Limb (tissue), 2 donors: Measurements from ENCODE around the gene LRRC14B.
A peak's percentile ranks its signal among the peaks of the same experiment; 100 is the strongest.

Experiments used
- DNase-seq, 2 donors: peaks; one replicate each; pipeline ENCODE4 v3.0.0-alpha.2; 2016; ENCODE audit errors: extremely low spot score in 2 of 2

The LRRC14B gene

GRCh38 chr5:191949-192690 lies 825 bp downstream of the LRRC14B start:
- DNase-seq = no peak

GRCh38 chr5:192691-192969 lies 1.3 kb downstream of the LRRC14B start:
- no peak for DNase-seq

- no peak for DNase-seq
Measured at GRCh38 chr5:192970-193831, 1.9 kb downstream of the LRRC14B start.

GRCh38 chr5:194102-194501 lies 2.8 kb downstream of the LRRC14B start:
- DNase-seq = no peak

DNA sequence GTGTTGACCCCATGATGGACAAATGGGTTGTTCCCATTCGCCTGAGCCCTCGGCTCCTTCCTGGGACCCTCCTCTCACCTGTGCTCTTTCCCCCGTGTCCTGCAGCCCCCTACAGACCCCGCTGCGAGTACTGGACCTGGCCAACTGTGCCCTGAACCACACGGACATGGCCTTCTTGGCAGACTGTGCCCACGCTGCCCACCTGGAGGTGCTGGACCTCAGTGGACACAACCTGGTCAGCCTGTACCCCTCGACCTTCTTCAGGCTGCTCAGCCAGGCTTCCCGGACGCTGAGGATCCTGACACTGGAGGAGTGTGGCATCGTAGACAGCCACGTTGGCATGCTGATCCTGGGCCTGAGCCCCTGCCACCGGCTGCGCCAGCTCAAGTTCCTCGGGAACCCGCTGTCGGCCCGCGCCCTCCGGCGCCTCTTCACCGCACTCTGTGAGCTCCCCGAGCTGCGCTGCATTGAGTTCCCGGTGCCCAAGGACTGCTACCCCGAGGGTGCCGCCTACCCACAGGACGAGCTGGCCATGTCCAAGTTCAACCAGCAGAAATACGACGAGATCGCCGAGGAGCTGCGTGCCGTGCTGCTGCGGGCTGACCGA lies 3.4 kb downstream of the LRRC14B start:
- no peak for DNase-seq

DNA sequence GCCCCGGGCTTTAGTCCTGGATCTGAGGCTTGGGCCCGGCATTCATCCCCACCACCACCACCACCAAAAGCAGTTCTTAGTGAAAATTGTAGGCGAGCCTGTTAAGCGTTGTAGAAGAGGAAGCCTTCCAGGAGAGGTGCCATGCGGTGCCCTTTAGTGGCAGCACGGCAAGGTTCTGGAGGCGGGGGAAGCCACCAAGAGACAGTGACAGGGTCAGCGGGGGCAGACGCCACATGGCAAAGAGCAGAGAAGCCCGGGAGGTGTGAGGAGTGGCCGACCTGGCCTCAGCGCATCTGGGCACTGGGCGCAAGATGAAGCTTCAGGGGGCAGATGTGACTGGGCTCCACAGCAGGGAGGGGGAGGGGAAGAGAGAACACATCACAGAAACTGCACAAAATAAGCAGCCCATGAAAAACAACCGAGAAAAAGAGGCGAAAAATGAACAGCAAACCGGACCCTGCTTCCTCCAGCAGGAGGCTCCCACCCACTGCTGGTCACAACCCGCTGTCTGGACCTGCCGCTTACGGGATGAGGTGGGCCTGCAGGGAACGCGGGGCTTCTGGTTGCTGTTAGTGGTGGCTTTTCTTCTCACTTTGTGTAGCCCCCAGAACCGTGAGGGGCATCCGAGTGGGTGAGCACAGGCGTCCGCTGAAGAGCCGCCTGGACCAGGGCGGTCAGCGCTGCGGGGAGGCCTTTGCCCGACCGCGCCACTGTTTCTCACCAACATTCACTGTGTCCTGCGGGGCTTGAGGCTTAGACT lies 4.3 kb downstream of the LRRC14B start:
- peak in 1 of 2 donors; percentile 24 for DNase-seq

GRCh38 chr5:196350-196749 lies 5.1 kb downstream of the LRRC14B start:
- peak in 1 of 2 donors; percentile 31 for DNase-seq

DNA sequence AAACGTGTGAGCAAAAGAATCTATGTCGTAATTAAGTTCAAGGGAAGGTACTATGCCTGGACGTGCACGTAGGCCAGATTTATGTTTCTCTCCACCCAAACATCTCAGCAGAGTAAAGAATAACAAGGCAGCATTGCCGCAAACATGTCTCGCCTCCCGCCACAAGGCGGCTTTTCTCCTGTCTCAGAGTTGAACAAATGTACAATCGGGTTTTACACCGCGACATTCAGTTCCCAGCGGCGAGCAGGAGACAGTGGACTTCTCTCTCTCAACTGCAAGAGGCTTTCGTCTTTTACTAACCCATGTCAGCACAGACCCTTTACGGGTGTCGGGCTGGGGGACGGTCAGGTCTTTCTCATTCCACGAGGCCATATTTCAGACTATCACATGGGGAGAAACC lies 5.7 kb downstream of the LRRC14B start:
- DNase-seq = peak in 1 of 2 donors; percentile 69

DNA sequence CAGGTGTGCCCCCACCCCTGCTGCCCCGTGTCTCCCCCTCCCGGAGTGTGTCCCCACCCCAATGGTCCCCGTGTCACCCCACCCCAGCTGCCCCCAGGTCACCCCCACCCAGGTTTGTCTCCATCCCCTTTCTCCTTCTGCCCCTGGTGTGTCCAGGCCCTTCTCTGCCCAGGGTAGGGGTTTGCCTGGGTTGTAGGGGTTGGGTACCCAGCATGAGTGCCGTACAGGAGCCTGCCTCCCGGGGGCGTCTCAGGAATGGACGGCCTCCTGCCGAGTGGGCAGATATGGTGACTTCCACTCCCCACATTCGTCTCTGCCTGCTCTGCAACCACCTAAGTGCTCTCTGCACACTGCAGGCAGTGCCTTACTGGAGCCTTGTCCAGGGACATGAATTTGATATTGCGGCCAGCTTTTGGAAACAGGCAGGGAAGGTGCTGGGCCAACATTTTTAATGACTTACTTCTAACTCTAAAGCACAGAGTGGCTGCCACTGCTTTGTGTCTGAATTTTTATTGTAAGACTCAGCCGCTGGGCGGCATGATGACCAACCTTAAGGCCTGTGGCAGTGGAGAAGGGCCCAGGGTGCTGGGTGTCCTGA lies 6.7 kb downstream of the LRRC14B start:
- DNase-seq = no peak

DNA sequence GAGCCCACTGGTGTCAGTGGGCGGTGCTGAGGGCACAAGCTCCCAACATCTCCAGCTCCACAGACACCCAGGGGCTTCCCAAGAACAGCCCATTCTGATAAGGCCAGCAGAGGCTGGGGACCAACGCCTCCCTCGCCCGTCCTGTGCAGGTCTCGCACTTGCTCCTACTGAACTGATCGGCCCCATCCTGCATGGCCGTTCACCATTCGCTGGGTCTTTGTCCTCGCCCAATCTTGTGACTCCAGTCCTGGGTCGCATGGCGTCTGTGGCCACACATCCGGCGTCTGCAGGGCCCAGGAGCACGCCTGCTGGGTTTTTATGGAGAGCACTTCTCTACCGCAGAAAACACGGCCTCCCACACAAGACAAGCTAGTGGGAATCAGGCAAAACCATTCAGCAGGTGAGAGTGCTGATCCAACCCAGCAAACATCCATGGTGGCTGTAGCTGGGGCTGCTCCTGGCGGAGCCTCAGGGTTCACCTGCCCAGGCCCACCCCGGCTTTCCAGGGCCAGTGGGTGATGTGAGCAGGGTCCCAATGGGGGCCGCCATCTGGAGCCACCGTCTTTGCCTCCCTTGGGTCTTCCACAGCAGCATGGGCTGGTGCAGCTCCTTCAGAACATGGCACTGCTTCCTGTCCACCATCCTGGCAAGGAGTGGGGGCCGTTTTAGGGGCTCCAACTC lies 7.4 kb downstream of the LRRC14B start:
- DNase-seq = no peak

DNA sequence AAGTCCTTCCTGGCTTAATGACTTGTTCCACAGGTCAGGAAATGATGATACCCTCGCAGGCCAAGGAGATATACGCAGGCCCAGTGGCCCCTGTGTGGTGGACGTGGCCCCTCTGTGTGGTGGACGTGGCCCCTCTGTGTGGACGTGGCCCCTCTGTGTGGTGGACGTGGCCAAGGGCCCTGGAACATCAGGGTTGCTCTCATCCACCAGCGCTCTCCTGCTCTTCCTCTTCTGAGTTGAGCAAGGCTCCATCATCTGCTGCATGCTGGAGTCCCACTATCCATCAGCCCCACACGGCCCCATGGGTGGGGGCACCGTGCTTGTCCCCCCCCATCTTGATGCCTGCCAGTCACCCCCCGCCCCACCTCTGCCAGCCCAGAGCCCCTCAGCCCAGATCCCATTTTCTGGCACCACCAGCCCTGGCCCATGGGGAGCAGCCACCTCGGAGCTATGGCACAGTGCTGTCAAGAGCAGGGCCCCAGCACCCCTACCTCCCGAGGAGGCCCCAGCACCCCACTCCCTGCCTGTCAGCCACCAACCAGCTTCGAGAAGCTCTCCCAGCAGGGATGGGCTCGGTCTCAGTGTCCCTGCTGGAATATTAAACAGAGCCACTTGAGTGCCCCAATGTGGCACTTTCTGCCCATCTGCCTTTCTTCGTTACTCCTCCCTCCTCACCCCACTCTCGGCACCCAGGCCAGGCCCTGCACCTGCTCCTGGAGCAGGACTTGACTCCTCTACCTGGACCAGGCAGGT lies 8.1 kb downstream of the LRRC14B start:
- no peak for DNase-seq

DNA sequence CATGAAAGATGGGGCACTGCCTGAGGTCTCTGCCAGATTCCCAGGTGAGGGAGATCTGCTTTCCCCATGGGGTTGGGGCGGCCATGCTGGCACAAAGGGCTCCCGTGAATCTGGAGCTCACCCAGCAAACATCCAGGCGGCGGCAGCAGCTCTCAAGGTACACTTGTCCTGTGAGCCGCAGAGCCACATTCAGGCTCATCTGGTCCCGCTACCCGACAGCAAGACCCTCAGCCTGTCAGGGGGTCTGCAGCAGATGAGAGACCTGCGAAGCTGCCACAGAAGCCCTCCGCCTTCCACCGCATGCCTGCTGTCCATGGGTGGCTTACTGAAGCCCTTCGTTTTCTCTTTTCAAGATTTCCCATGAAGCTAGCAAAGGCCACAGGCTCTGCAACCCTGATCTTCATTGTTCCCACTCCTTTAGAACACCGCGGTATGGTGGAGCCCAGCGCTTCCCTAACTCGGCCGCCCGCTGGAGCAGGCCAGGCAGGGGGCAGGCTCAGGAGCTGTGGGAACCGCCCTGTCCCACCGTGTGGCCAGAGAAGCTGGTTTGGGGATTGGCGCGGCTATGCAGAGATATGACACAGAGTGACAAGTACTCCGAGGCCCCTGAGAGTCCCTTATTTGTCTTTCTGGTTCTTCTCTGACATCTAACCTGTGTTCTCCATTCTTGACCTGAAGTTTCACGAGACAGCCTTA lies 8.8 kb downstream of the LRRC14B start:
- DNase-seq = no peak

- DNase-seq = no peak
Measured at GRCh38 chr5:200985-201384, 9.7 kb downstream of the LRRC14B start.

GRCh38 chr5:201672-202071 lies 10.4 kb downstream of the LRRC14B start:
- no peak for DNase-seq

DNA sequence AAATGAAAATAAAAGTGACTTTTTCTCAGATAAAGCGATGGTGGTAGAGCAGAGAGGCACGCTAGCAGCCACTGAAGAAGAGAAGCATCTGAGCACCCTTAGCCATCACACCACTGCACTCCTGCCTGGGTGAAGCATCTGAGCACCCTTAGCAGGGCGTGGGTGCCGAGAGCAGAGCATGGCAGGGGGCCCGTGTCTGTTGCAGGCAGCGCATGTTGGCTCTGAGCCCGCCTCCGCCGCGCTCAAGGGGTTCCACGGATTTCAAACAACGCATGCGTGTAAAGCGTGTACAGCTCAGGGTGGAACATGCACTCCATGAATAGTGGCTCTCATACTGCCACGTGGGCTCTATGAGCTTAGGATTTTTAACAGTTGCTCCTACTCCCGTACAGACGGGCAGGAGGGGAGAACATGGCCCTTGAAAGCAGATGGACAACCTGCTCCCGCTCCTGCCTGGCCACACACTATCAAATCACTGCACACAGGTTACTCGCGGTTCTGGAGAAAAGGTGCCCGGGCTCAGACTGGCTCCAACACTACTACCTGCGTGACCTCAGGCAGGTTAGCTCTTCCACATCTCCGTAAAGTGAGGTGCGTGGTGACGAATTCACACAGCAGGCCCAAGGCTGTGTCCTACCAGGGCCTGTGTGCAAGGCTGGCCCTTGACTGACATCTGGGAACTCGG lies 12.1 kb downstream of the LRRC14B start:
- no peak for DNase-seq

GRCh38 chr5:204001-204400 lies 12.7 kb downstream of the LRRC14B start:
- DNase-seq = no peak

GRCh38 chr5:204462-204861 lies 13.2 kb downstream of the LRRC14B start:
- DNase-seq = no peak

DNA sequence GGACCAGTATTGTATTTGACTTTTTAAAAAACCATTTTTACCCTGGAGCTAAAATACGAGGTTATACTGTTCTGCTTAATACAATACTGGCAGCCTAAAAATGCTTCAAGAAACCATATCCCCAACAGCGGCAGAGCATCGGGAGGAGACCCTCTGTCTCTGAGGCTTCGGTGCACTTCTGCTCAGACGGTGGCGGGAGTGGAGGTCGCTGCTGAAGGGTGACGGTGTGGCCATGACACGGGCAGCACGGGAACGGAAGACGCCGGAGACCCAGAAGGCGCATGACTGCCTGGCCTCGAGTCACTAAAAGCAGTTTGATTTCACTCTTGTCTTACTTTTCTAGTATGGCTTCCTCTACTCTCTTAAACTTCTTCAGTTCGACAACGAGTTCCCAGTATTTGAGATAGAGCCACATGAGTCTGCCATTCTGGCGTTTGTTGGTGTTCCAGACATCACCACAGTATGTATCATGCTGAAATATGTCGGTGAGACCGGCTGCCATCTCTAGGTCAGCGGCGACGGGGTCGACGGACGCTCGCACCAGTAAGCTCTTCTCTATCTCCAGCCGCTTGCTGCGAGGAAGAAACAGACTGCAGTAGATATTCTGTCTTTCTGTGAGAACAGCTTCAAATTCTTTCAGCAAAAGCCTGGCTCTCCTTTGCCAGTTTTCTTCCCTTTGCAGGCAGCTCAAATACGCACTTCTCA lies 13.8 kb downstream of the LRRC14B start:
- DNase-seq = no peak
